ENCODE results near the gene WDR26.
"Not testable (repeated sequence)": the region's sequence is repeated elsewhere in the genome, so short reads cannot be mapped to it uniquely, and the experiment has no call there.

Gene WDR26

DNA sequence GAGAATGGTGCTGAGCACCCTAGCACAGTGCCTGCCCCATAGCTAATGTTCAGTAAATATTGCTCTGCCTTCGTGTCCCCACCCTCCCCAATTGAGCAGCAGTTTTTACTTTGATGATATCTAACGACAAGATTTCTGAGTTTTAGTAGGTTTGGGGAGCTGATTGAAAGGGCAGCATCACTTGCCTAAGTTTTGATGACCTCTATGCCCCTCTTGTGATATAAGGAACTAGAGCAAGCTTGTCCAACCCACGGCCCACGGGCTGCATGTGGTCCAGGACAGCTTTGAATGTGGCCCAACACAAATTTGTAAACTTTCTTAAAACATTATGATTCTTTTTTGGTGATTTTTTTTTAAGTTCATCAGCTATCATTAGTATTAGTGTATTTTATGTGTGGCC, 76.4 kb downstream of the WDR26 start:
- TF ChIP-seq YY1 (IDR thresholded peaks at IDR 0.05; ENCODE audit: insufficient read depth, insufficient read length) (no peak), SUZ12 (IDR thresholded peaks at IDR 0.05; ENCODE audit: extremely low read depth, insufficient read depth, insufficient read length) (no peak), ZNF274 (IDR thresholded peaks at IDR 0.05; ENCODE audit: low read depth, low read length) (no peak)
- Histone ChIP-seq H3K9ac (ENCODE audit: insufficient read length, low read depth) (peak overlapping the region; percentile 94), H3K9me3 (ENCODE audit: insufficient read depth, low read length) (no peaks in the 10 kb centered on the region), H3K27me3 (ENCODE audit: insufficient read depth, insufficient read length) (no peaks in the 10 kb centered on the region), H3K4me3 (ENCODE audit: insufficient read length, low read depth) (peak overlapping the region; percentile 93), H3K36me3 (ENCODE audit: insufficient read depth, insufficient read length, low read length) (peaks cover 18% of the 10 kb centered on the region), H3K4me1 (ENCODE audit: insufficient read depth, insufficient read length) (no peaks in the 10 kb centered on the region)
- no peak for DNase-seq (ENCODE audit: low read depth, low spot score)

DNA sequence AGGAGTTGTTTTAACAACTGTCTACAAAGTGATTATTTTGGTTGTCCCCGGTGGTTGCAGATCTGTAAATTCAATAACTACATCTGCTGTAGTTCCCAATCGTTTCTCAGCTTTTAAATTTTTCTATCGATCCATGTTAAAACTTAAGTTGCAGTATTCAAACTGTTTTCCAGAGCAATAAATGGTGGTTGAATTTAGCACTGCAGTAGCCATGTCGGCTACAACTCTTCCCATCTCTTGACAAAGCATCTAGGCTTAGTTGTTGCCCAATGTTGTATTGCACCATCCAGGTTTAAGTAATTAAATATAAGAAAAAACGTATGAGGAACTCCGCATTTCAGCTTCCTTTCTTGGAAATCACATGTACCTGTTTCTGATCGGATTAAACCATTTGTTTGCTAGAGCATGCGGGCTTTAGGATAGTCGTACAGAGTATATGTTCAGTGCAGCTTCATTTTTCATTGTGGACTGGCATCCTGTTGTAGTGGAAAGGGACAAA, 76.9 kb downstream of the WDR26 start:
- H3K36me3 ChIP-seq (ENCODE audit: insufficient read depth, insufficient read length, low read length) = peaks cover 18% of the 10 kb centered on the region
- no peak for DNase-seq (ENCODE audit: low read depth, low spot score)
- TF ChIP-seq YY1 (IDR thresholded peaks at IDR 0.05; ENCODE audit: insufficient read depth, insufficient read length) (no peak), ZNF274 (IDR thresholded peaks at IDR 0.05; ENCODE audit: low read depth, low read length) (no peak), SUZ12 (IDR thresholded peaks at IDR 0.05; ENCODE audit: extremely low read depth, insufficient read depth, insufficient read length) (no peak)
- peak overlapping the region; percentile 93 for H3K4me3 ChIP-seq (ENCODE audit: insufficient read length, low read depth)
- 0 out of 2 replicates have a peak, but pooled peaks cover 2% of the 10 kb centered on the region for H3K9me3 ChIP-seq (ENCODE audit: insufficient read depth, low read length)
- no peaks in the 10 kb centered on the region for H3K27me3 ChIP-seq (ENCODE audit: insufficient read depth, insufficient read length)
- peak overlapping the region; percentile 94 for H3K9ac ChIP-seq (ENCODE audit: insufficient read length, low read depth)
- H3K4me1 ChIP-seq (ENCODE audit: insufficient read depth, insufficient read length) = no peaks in the 10 kb centered on the region

DNA sequence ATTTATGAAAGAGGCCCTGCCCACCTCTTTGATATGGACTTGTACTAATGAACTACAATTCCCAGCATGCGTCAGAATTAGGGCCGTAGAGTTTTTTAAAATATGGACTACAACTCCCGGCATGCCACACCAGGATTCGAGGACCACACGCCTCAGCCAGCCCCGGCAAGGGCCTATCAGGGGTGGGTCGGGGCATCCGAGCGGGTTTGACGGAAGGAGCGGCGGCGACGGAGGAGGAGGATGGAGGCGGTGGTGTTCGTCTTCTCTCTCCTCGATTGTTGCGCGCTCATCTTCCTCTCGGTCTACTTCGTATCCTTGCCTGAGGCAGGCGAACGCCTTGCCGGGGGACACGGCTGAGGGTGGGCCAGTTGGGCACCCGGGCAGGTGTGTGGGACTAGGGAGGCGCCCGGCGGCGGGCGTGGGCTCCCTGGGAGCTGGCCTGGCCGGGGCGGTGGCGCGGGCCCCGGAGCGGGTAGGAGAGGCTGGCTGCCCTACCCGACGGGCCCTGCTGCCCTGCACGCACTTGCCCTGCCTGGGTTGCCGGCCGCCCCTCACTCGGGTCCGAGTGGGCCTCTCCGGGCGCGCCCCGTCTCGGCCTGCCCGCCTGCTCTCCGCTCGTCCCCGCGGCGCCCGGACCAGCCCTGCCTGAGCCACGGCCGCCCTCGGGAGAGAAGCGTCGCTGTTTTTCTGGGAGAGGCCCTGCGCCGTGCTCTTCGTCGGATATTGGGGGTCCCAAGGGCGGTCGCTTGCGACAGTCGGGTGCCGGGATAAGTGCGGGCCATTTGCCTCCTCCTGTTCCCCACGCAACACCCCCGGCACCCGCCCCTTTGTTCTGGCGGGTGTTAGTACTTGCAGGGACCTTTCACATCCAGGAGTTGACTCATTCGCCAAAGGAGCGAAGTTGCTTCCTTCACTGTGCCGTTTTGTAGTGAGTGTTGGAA, 77.6 kb downstream of the WDR26 start, which contains the start of gene CNIH4:
Gene CNIH4, plus strand, starts transcription at position 195 of the 941 bp plus-strand sequence. Its CDS starts 46 bp downstream, at position 241.
- H3K9me3 ChIP-seq (ENCODE audit: insufficient read depth, low read length) = peaks cover 8% of the 10 kb centered on the region; the same call in 1 of the 2 replicates
- peak within 1 kb of the TSS; percentile 93 for H3K4me3 ChIP-seq (ENCODE audit: insufficient read length, low read depth)
- peaks cover 18% of the 10 kb centered on the region for H3K36me3 ChIP-seq (ENCODE audit: insufficient read depth, insufficient read length, low read length)
- DNase-seq (ENCODE audit: low read depth, low spot score) = peak; percentile 98
- H3K27me3 ChIP-seq (ENCODE audit: insufficient read depth, insufficient read length) = no peaks in the 10 kb centered on the region
- TF ChIP-seq YY1 (IDR thresholded peaks at IDR 0.05; ENCODE audit: insufficient read depth, insufficient read length) (no peak), ZNF274 (IDR thresholded peaks at IDR 0.05; ENCODE audit: low read depth, low read length) (no peak), SUZ12 (IDR thresholded peaks at IDR 0.05; ENCODE audit: extremely low read depth, insufficient read depth, insufficient read length) (no peak)
- H3K9ac ChIP-seq (ENCODE audit: insufficient read length, low read depth) = peak within 1 kb of the TSS; percentile 94
- no peaks in the 10 kb centered on the region for H3K4me1 ChIP-seq (ENCODE audit: insufficient read depth, insufficient read length)

DNA sequence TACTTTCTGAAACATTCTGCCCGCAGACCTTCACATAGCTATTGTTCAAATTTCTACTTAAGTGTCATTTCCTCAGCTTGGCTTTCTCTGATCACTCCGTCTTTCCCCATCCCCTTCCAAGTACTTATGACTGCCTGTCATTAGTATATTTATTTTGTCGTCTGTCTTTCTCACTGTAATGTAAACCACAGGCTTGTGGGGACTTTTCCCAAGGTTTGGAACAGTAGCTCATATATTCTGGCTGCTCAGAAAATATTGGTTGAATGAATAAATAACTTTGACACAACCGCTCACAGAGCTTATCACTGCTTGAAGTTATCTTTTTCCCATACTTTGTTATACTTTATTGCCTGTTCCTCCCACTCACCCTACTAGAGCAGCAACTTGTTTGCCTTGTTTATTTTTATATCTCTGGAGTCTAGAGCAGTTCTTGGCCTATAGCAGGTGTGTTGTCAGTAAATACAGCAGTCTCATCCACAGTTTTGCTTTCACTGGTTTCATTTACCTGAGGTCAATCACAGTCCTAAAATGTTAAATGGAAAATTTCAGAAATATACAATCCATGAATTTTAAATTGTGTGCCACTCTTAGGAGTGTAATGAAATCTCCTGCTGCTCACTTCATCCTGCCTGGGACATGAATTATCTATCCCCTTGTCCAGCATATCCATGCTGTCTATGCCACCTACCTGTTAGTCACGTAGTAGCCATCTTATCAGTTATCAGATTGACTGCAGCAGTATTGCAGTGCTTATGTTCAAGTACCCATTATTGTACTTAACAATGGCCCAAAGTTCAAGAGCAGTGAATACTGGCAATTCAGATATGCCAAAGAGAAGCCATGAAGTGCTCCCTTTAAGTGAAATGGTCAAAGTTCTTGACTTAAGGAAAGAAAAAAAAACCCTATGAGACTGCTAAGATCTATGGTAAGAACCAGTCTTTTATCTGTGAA, 80.3 kb downstream of the WDR26 start:
- TF ChIP-seq SUZ12 (IDR thresholded peaks at IDR 0.05; ENCODE audit: extremely low read depth, insufficient read depth, insufficient read length) (no peak), ZNF274 (IDR thresholded peaks at IDR 0.05; ENCODE audit: low read depth, low read length) (no peak), YY1 (IDR thresholded peaks at IDR 0.05; ENCODE audit: insufficient read depth, insufficient read length) (no peak)
- Histone ChIP-seq H3K4me3 (ENCODE audit: insufficient read length, low read depth) (no peak overlapping the region), H3K9ac (ENCODE audit: insufficient read length, low read depth) (no peak overlapping the region), H3K9me3 (ENCODE audit: insufficient read depth, low read length) (peaks cover 25% of the 10 kb centered on the region), H3K36me3 (ENCODE audit: insufficient read depth, insufficient read length, low read length) (peaks cover under 1% of the 10 kb centered on the region), H3K27me3 (ENCODE audit: insufficient read depth, insufficient read length) (no peaks in the 10 kb centered on the region), H3K4me1 (ENCODE audit: insufficient read depth, insufficient read length) (no peaks in the 10 kb centered on the region)
- DNase-seq (ENCODE audit: low read depth, low spot score) = no peak

DNA sequence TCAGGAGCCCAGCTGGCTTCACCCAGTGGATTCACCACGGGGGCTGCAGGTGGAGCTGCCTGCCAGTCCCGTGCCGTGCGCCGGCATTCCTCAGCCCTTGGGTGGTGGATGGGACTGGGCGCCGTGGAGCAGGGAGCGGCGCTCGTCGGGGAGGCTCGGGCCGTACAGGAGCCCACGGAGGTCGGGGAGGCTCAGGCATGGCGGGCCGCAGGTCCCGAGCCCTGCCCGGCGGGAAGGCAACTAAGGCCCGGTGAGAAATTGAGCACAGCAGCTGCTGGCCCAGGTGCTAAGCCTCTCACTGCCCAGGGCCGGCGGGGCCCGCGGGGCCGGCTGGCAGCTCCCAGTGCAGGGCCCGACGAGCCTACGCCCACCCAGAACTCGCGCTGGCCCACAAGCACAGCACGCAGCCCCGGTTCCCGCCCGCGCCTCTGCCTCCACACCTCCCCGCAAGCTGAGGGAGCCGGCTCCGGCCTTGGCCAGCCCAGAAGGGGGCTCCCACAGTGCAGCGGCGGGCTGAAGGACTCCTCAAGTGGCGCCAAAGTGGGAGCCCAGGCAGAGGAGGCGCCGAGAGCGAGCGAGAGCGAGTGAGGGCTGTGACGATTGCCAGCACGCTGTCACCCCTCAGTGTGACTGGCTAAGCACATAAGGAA, 82.0 kb downstream of the WDR26 start:
- not testable (repeated sequence) for H3K4me3 ChIP-seq (ENCODE audit: insufficient read length, low read depth); H3K27me3 ChIP-seq (ENCODE audit: insufficient read depth, insufficient read length); H3K36me3 ChIP-seq (ENCODE audit: insufficient read depth, insufficient read length, low read length); H3K4me1 ChIP-seq (ENCODE audit: insufficient read depth, insufficient read length); DNase-seq (ENCODE audit: low read depth, low spot score); H3K9ac ChIP-seq (ENCODE audit: insufficient read length, low read depth)
- peaks cover 25% of the 10 kb centered on the region for H3K9me3 ChIP-seq (ENCODE audit: insufficient read depth, low read length)

DNA sequence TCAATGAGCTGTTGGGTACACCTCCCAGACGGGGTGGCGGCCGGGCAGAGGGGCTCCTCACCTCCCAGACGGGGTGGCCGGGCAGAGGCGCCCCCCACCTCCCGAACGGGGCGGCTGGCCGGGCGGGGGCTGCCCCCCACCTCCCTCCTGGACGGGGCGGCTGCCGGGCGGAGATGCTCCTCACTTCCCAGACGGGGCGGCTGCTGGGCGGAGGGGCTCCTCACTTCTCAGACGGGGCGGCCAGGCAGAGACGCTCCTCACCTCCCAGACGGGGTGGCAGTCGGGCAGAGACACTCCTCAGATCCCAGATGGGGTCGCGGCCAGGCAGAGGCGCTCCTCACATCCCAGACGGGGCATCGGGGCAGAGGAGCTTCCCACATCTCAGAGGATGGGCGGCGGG, 84.9 kb downstream of the WDR26 start:
- not testable (repeated sequence) for H3K4me1 ChIP-seq (ENCODE audit: insufficient read depth, insufficient read length); H3K9ac ChIP-seq (ENCODE audit: insufficient read length, low read depth); H3K36me3 ChIP-seq (ENCODE audit: insufficient read depth, insufficient read length, low read length); H3K4me3 ChIP-seq (ENCODE audit: insufficient read length, low read depth); DNase-seq (ENCODE audit: low read depth, low spot score); H3K27me3 ChIP-seq (ENCODE audit: insufficient read depth, insufficient read length)
- peaks cover 31% of the 10 kb centered on the region for H3K9me3 ChIP-seq (ENCODE audit: insufficient read depth, low read length)

Measured in NT2/D1 (cell line).